BE2C (cell line): ENCODE results near the gene DNASE1L1.
"Not testable (repeated sequence)": the region's sequence is repeated elsewhere in the genome, so short reads cannot be mapped to it uniquely, and the experiment has no call there.

Experiments
- DNase-seq: peaks from one replicate; pipeline ENCODE4 v3.0.0-alpha.2; 2020
- H3K27me3 ChIP-seq: fragments of 250-450 bp; sonication (Bioruptor Pico); 2 replicates; pipeline ENCODE4 v1.5.1; 2020; ENCODE audit warnings: mild to moderate bottlenecking
- H3K36me3 ChIP-seq: fragments of 250-450 bp; sonication (Bioruptor Pico); 2 replicates; pipeline ENCODE4 v1.5.1; 2020; ENCODE audit warnings: mild to moderate bottlenecking
- H3K4me1 ChIP-seq: fragments of 250-450 bp; sonication (Bioruptor Pico); 2 replicates; pipeline ENCODE4 v1.5.1; 2020
- H3K4me3 ChIP-seq: 2 replicates; pipeline ENCODE4 v1.5.1; 2011; ENCODE audit warnings: low read depth, low read length
- H3K9me3 ChIP-seq: fragments of 250-450 bp; sonication (Bioruptor Pico); 2 replicates; pipeline ENCODE4 v1.5.1; 2020
- CTCF ChIP-seq: IDR thresholded peaks from 2 replicates; pipeline ENCODE4 v1.5.1; 2012; ENCODE audit warnings: mild to moderate bottlenecking, low read depth, low read length

The DNASE1L1 gene

GRCh38 chrX:154399527-154400368 lies 9.3 kb downstream of the DNASE1L1 start:
- no peaks in the 10 kb centered on the region for H3K9me3 ChIP-seq
- DNase-seq, result no peak
- peaks cover 33% of the 10 kb centered on the region for H3K36me3 ChIP-seq
- no peak for TF ChIP-seq CTCF
- 0 out of 2 replicates have a peak, but pooled peaks cover 2% of the 10 kb centered on the region for H3K27me3 ChIP-seq
- peak overlapping the region; percentile 81 for H3K4me3 ChIP-seq
- H3K4me1 ChIP-seq, result no peaks in the 10 kb centered on the region

- no peaks in the 10 kb centered on the region for H3K9me3 ChIP-seq
- 0 out of 2 replicates have a peak, but pooled peaks cover 2% of the 10 kb centered on the region for H3K27me3 ChIP-seq
- DNase-seq, result peak; percentile 78
- TF ChIP-seq CTCF, result peak; percentile 70
- no peaks in the 10 kb centered on the region for H3K4me1 ChIP-seq
- H3K4me3 ChIP-seq, result peak overlapping the region; percentile 81
- H3K36me3 ChIP-seq, result peaks cover 33% of the 10 kb centered on the region
These were observed 10.2 kb downstream of the DNASE1L1 start for GRCh38 chrX:154398668-154399526.

GRCh38 chrX:154397888-154398667 lies 11.0 kb downstream of the DNASE1L1 start, which contains the start of gene RPL10:
Gene RPL10, plus strand, starts transcription at chrX:154398377. Its CDS starts 143 bp downstream, at chrX:154398520.
- Histone ChIP-seq H3K9me3 (no peaks in the 10 kb centered on the region), H3K36me3 (peaks cover 33% of the 10 kb centered on the region), H3K4me3 (peak within 1 kb of the TSS; percentile 81), H3K4me1 (no peaks in the 10 kb centered on the region), H3K27me3 (0 out of 2 replicates have a peak, but pooled peaks cover 2% of the 10 kb centered on the region)
- no peak for TF ChIP-seq CTCF
- DNase-seq, result peak; percentile 95

GRCh38 chrX:154396973-154397887 lies 11.8 kb downstream of the DNASE1L1 start:
- TF ChIP-seq CTCF, result no peak
- H3K27me3 ChIP-seq, result 0 out of 2 replicates have a peak, but pooled peaks cover 2% of the 10 kb centered on the region
- H3K9me3 ChIP-seq, result no peaks in the 10 kb centered on the region
- peak overlapping the region; percentile 81 for H3K4me3 ChIP-seq
- peak; percentile 79 for DNase-seq
- H3K4me1 ChIP-seq, result no peaks in the 10 kb centered on the region
- peaks cover 33% of the 10 kb centered on the region for H3K36me3 ChIP-seq

GRCh38 chrX:154396363-154396762 lies 12.7 kb downstream of the DNASE1L1 start:
- H3K9me3 ChIP-seq, DNase-seq, H3K4me3 ChIP-seq: not testable (repeated sequence)

GRCh38 chrX:154389812-154390747 lies 19.0 kb downstream of the DNASE1L1 start:
- not testable (repeated sequence) for H3K4me3 ChIP-seq, H3K4me1 ChIP-seq, H3K9me3 ChIP-seq, DNase-seq, H3K36me3 ChIP-seq, H3K27me3 ChIP-seq

More at GRCh38 chrX:154396363-154396762, 12.7 kb downstream of the DNASE1L1 start:
- H3K27me3 ChIP-seq, H3K4me1 ChIP-seq: not testable (repeated sequence)
- H3K36me3 ChIP-seq, result peaks cover 31% of the 10 kb centered on the region

- H3K9me3 ChIP-seq, H3K4me3 ChIP-seq, H3K4me1 ChIP-seq, H3K27me3 ChIP-seq, H3K36me3 ChIP-seq, DNase-seq: not testable (repeated sequence)
These were observed 20.4 kb downstream of the DNASE1L1 start for GRCh38 chrX:154388649-154389048.

GRCh38 chrX:154388094-154388493 lies 21.0 kb downstream of the DNASE1L1 start:
- H3K4me1 ChIP-seq, DNase-seq, H3K9me3 ChIP-seq, H3K4me3 ChIP-seq, H3K27me3 ChIP-seq, H3K36me3 ChIP-seq: not testable (repeated sequence)
